GM18519 (cell line): Measurements from ENCODE around the gene GOSR2.

Experiments used
- ATAC-seq: cut with Tn5 transposase; IDR thresholded peaks from one replicate; pipeline ENCODE4 v1.9.1; 2021; ENCODE audit warnings: mild to moderate bottlenecking, moderate library complexity; ENCODE audit not compliant: unreplicated experiment, low FRiP score

Gene GOSR2

GRCh38 chr17:46958041-46958591 lies 35.2 kb downstream of the GOSR2 start:
- no peak for ATAC-seq

GRCh38 chr17:46960152-46960551 lies 37.2 kb downstream of the GOSR2 start:
- ATAC-seq, result no peak

GRCh38 chr17:46962374-46962790 lies 39.4 kb downstream of the GOSR2 start:
- ATAC-seq, result no peak

GRCh38 chr17:46963571-46963970 lies 40.6 kb downstream of the GOSR2 start:
- no peak for ATAC-seq

- ATAC-seq, result no peak
Measured at GRCh38 chr17:46964315-46965265, 41.6 kb downstream of the GOSR2 start.

- ATAC-seq, result no peak
Measured at GRCh38 chr17:46968224-46968834, 45.4 kb downstream of the GOSR2 start.

- no peak for ATAC-seq
Measured at GRCh38 chr17:46968896-46969295, 45.9 kb downstream of the GOSR2 start.

- no peak for ATAC-seq
Measured at GRCh38 chr17:46971647-46972300, 48.8 kb downstream of the GOSR2 start.

GRCh38 chr17:46972346-46972745 lies 49.4 kb downstream of the GOSR2 start:
- ATAC-seq, result no peak

GRCh38 chr17:46974086-46974485 lies 51.1 kb downstream of the GOSR2 start:
- ATAC-seq, result no peak

GRCh38 chr17:46975287-46975686 lies 52.3 kb downstream of the GOSR2 start:
- ATAC-seq, result no peak

- ATAC-seq, result no peak
Measured at GRCh38 chr17:46976626-46977270, 53.8 kb downstream of the GOSR2 start.

- no peak for ATAC-seq
Measured at GRCh38 chr17:46977348-46977747, 54.4 kb downstream of the GOSR2 start.

- ATAC-seq, result no peak
Measured at GRCh38 chr17:46977750-46978488, 55.0 kb downstream of the GOSR2 start.

GRCh38 chr17:46978489-46979146 lies 55.7 kb downstream of the GOSR2 start:
- ATAC-seq, result no peak

- no peak for ATAC-seq
Measured at GRCh38 chr17:46979147-46979863, 56.3 kb downstream of the GOSR2 start, which contains the start of gene RPRML. Gene RPRML, minus strand, starts transcription at chr17:46979253. Its CDS starts 246 bp downstream, at chr17:46979007.

GRCh38 chr17:46982577-46982976 lies 59.6 kb downstream of the GOSR2 start:
- ATAC-seq, result no peak

- ATAC-seq, result no peak
Measured at GRCh38 chr17:46983782-46984181, 60.8 kb downstream of the GOSR2 start.

- no peak for ATAC-seq
Measured at GRCh38 chr17:46984341-46984740, 61.4 kb downstream of the GOSR2 start.
